Kidney glomerular epithelial cell (primary cell): ENCODE data around the gene ZNF747.
"Not testable (repeated sequence)": the region's sequence is repeated elsewhere in the genome, so short reads cannot be mapped to it uniquely, and the experiment has no call there.

Experiments
- DNase-seq: peaks from one replicate; lab custom pipeline; 2025; lab: John Stamatoyannopoulos, UW

ZNF747 gene

DNA sequence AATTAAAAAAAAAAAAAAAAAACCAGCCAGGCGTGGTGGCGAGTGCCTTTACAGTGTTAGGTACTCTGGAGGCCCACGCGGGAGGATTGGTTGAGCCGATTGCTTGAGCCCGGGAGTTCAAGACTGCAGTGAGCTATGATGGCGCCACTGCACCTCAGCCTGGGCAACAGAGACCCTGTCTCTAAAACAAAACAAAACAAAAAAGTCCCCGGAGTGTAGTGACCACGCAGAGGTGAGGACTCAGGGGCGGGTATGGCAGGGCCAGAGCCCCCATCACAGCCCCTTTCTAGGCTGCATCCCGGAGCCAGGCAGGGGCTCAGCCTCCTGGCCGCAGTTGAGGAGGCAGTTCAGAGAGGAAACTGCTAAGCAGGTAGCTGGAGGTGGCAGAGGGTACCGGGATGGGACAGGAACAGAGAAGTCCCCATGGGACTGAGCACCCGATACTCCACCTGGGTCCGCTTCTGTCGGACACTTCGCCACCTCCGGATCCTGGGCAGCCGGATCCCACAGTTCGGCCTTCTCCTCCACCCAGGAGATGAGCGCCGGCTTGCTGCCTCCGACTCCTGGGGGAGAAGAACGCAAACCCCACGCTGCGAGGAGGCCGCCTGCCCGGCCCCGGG lies 800 bp downstream of the ZNF747 start:
- no peak for DNase-seq

DNA sequence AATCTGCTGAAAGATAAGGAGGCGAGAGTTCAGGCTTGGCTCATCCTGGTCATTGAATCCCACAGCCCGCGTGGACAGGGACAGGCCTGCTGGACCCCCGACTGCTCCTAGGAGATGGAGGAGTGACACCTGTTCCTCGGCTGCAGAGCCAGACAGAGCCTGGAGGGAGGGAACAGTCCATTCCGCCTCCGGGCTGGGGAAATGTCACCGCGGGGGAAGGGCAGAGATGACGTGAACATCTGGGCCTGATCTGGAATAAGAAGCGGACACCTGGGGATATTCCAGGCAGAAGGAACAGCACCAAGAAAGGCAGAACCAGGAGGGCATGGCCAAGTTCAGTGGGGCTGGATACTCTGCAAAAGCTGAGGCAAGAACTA lies 1.5 kb downstream of the ZNF747 start:
- DNase-seq, result no peak

DNA sequence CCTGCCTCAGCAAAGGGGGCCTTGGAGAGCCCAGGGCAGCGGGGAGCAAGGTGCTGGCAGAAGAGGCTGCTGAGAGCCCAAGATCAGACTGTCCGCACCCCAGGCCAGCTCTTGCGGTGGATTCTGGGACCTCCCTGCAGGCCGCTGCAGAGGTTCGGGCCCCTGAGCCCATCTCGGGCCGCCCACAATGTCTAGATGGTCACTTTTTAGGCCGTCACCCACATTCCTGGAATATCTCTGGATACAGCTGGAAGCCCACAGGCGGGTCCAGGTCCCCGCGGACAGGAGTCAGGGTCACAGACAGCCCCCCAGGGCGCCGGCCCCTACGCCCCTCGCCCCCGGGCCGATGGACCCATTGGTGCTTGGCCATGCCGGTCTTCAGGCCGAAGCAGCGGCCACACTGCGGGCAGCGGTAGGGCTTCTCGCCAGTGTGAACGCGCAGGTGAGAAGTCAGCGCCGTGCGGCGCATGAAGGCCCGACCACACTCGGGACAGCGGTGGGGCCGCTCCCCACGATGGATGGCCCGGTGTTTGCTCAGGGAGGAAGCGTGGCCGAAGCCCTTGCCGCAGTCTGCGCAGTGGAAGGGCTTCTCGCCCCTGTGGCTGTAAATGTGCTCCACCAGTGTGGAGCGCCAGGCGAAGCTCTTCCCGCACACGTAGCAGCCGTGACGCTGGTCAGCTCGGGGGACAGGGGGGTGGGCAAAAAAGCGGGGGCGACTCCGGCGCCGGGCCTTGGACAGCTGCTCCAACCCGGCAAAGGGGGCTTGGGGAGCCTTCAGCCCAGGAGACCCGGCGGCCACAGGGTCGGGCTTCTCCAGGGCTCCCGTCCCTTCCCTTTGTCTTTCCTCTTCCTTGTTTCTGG lies 2.1 kb downstream of the ZNF747 start:
- DNase-seq, result no peak

DNA sequence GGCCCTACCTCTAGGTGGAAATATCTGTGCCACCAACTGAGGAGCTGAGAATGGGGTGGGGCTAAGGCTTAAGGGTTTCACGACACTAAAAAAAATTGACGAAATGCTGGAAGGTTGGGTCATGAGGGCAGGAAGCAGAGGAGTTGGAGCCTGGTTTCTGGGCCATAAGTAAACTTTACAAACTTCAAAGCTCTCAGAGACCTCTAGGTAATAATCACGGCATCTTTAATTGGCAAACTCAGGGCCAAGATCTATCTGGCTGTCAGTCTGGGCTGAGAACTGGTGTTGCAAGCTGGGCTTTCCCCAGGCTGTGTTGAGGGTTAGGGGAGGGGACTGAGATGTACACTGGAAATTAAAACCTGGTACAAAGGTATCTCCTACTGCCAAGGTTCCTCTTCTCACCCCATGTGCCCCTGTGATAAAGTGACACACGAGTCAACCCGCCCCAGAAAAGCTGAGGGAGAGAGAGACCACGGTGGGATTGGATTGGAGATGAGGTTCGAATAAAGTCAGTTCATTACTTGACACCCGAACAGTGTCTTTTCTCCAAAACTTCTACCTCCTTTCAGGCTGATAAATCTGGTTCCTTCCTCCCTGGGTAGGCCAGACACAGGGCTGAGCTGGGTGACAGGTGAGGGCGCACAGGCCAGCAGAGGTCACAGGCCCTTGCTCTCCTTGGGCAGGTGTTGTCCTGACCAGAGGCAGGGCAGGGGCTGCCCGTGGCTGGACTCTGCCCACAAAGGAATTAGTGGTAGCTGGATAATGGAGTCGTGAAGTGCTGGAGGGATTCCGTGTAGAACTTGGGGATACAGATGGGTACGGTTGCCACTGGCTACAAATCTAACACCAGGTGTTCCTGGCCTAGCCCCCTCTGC lies 4.3 kb downstream of the ZNF747 start:
- no peak for DNase-seq

DNA sequence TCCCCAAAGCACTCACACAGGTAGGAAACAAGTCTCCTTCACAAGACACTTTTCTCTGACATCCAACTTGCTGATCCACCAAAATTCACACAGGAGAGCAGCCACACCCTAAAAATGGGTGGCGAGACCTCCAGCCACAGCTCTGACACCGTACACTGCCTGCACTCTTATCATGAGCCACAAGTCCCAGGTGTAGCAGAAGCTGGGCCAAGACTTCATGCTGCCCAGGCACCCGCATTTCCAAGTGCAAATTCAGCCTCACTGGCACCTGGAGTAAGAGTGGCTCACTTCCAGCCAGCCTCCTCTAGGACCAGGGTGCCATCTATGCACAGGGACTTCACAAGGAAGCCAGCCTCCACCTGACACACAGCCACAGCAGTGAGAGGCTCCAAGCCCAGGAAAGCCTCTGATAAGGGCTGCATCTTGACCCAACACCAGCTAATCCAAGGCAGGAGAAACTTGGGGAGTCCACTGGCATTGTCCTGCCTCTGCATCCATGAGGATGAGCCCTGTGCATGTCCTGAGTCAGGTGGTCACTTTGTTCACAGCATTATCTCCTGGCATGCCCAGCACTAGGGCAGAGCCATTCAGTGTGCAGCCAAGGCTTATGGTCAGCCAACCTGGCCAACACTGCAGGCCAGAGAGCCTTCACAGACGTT lies 5.7 kb downstream of the ZNF747 start:
- DNase-seq, result no peak

DNA sequence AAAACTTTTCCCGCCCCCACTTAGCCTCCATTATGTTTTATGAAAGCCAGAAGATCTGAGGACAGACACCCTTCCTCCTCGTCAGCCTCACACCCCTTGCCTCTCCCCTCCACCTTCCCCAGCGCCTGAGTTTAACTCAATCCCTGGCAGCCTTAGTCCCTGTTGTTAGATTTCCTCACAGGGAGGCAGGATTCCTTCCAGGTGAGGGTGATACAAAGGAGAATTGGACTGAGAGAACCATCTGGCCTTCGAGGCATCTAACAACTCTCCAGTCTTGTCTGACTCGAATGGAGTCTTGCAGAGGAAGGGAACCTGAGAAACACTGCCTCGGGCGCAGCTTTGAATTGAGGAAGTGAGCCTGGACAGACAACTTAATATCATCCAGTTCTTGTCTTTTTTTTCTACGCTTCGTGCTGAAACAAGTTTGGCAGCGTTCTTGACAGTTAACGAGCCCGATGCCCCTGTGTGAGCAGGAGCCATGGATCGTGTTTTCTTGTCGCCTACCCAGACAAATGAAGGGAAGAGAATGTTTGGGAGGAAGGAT lies 7.0 kb downstream of the ZNF747 start:
- DNase-seq, result no peak

DNA sequence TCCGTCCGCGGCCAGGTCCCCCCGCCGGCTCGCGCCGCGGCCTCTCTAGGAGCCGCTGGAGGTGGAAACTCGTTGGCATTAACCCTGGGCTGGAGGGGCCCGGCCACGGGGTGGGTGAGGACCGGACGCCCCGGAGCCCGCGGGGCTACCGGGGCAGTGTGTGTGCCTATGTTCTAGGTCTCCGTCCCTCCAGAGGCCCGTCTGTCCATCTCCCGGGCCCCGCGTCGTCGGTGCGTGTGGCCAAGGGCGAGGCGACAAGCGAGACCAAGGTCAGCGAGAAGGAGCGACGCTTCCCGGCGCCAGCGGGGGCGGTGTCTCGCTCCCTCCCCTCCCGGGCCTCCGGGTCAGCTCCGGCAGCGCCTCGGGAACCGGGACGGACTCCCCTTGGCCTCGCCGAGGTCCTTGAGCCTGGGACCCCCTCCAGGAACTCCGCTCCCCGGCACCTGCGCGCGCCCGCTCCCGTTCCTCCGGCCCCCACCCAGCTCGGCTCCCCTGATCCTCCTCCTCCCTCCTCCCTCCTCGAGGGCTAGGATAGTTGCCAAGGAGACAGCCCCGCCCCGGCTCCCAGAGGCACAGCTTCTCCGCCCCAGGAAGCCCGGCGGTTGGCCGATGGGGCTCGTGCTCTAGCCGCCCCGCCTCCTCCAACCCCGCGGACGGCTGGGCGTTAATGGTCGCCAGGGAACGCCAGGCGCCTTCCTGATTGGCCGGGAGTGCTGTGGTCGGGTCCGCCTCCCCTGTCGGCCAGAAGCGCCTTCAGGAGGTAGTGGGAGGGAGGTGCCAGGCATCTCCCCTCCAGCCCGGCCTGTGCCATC lies 7.6 kb downstream of the ZNF747 start:
- peak; percentile 87 for DNase-seq

DNA sequence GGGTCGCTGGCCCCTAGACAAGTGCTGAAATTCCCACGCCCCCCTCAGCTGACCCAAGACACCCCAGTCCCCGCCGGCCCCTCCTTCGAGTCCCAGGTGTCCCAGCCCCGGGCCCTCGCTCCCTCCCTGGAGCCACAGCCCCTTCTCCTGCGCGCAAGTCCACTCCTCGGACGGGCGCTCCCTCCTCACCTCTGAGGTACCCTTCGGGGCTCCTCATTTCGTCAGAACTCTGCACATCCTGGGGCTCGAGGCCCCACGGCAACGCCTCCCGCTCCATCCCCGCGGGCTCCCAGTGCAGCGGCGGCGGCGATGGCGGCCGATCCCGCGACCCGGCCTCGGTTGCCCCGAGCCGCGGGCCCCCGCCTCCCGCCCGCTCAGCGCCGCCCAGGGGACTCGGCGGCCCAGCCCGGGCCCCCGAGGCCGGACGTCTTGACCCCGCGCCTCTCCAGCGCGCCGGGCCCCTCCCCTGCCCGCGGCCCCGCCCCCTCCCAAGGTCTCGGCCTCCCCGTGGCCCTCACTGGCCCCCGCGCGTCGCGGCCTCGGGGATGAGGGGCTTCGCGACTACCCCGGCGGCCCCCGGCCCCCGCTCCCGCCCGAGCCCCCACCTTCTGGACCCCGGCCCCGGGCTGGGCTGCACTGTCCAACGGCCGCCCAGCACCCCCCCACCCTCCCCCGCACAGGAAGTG lies 8.4 kb downstream of the ZNF747 start, which contains the start of gene ZNF768:
TSS of gene ZNF768 (minus strand) at position 430 of the 686 bp plus-strand sequence. CDS start at position 277, 153 bp downstream.
- no peak for DNase-seq

DNA sequence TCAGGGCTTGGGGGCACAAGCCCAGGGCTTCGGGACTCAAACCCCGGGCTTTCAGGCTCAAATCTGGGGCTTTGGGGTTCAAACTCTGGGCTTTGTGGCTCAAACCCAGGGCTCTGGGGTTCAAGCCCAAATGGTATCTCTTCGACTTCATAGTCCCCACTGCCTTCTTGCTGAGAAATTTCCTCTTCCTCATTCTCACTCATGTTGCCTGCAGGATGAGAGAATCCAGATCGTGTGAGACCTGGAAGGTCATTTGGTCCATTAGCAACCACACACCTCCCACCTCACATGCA lies 8.9 kb downstream of the ZNF747 start:
- no peak for DNase-seq

DNA sequence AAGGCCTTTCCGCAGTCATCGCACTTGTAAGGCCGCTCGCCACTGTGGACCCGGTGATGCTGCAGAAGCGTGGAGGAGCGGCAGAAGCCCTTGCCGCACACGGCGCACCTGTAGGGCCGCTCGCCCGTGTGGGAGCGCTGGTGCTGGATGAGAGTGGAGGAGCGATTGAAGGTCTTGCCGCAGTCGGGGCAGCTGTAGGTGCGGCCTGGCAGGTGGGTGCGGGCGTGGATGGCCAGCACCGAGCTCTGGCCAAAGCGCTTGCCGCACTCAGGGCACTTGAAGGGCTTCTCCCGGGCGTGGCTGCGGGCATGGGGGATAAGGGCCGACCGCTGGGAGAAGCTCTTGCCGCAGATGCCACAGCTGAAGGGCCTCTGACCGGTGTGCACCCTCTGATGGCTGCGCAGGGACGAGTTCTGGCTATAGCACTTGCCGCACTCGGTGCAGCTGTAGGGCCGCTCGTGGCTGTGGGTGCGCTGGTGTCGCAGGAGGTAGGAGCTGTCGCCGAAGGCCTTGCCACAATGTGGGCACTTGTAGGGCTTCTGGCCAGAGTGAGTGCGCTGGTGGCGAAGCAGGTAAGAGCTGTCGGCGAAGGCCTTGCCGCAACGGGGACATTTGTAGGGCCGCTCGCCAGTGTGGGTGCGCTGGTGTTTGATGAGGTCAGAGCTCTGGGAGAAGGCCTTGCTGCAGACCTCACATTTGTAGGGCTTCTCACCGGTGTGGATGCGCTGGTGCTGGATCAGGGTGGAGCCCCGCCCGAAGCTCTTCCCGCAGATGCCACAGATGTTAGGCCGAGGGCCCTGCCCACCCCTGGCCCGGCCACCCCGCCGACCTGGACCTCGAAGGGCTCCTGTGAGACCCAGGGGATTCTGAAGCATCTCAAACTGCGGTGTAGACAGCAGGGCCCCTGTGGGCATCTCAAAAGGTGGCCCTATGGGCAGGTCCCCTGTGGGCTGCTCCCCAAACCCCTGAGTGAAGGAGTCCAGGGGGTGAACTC lies 9.8 kb downstream of the ZNF747 start:
- no peak for DNase-seq

DNA sequence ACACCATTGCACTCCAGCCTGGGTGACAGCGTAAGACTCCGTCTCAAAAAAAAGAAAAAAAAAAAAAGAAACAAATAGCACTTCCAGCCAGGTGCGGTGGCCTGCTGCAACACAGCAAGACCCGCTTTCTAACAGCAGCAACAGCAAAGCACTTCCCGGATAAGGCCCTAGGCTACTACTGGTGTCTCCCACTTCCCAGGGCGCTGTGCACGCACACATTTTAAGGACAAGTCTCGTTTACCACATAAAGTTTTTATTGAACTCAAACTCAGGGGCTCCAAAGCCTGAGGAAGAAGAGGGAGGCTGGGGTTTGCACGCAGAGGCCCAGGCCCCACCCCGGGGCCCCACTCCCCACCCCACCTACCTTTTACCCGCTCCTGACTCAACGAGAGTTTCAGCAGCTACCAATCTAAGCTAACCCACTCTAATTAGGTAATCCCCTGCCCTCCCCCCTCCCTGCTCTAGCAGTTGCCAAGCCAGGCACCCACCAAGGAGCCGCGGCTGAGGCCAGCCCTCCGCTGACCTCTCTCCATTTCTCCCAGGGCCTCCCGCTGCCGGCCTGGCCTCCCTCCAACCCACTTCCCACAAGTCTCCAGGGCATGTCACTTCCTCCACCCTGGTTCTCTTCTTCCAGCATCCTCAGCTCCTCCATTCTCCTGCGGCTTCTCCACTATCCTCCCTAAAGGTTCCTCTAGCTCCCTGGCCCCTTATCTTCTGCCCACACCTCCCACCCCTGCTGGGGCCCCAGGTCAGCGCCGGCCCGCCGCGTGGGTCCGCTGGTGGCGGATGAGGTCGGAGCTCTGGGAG lies 10.7 kb downstream of the ZNF747 start:
- DNase-seq, result no peak

DNA sequence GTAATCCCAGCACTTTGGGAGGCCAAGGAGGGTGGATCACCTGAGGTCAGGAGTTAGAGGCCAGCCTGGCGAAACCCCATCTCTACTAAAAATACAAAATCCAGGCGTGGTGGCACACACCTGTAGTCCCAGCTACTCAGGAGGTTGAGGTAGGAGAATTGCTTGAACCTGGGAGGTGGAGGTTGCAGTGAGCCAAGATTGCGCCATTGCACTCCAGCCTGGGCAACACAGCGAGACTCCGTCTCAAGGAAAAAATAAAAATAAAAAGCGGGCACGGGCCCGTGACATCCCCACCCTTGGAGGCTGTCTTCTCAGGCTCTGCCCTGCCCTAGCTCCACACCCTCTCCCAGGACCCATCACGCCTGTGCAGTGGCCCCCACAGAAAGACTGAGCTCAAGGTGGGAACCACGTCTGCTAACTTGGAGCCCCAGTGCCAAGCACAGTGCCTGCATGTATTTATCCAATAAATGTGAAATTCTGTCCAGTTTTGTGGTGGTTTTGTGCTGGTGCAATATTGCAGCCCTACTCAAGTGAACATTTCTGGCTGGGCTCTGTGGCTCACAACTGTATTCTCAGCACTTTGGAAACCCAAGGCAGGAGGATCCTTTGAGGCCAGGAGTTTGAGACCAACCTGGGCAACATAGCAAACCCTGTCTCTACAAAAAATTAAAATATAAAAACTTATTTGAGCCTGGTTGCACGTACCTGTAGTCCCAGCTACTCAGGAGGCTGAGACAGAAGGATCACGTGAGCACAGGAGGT lies 11.8 kb downstream of the ZNF747 start:
- DNase-seq, result not testable (repeated sequence)

DNA sequence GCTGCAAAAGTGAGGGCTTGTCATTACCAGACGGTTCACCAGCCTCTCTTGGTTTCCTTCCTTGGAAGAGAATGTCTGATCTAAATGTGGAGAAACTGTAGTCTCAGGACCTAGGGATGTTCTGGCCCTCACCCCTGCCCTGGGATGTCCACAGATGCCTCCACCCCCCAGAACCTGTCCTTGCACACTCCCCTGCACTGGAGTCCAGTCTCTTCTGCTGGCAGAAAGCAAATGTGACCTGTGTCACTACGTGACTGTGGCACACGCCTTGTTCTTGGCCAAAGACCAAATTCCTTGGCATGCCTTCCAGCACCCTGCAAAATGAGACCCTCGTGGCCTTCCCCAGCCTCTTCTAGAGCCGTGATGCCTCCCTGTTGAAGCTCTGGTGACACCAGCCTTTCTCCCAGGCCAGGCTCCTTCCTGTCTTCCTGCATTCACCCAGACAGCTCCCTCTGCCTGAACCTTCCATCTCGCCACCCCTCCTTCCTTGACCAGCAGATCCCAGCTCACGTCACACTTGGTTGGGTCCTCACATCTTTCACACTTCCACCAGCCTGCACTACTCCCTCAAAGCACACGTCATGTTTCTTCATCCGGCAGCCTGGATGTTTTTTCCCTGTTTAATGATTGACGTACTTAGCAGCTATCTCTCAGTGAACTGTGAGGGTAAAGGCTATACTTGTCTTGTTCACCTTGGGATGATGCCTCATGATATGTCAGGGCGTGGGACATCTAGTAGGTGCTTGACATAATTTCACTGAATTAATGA lies 12.6 kb downstream of the ZNF747 start:
- DNase-seq, result peak; percentile 90

DNA sequence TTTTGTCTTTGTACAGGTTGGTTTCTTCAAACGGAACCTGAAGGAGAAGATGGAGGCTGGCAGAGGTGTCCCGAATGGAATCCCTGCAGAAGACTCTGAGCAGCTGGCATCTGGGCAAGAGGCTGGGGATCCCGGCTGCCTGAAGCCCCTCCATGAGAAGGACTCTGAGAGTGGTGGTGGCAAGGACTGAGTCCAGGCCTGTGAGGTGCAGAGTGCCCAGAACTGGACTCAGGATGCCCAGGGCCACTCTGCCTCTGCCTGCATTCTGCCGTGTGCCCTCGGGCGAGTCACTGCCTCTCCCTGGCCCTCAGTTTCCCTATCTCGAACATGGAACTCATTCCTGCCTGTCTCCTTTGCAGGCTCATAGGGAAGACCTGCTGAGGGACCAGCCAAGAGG lies 13.2 kb downstream of the ZNF747 start:
- DNase-seq, result no peak

DNA sequence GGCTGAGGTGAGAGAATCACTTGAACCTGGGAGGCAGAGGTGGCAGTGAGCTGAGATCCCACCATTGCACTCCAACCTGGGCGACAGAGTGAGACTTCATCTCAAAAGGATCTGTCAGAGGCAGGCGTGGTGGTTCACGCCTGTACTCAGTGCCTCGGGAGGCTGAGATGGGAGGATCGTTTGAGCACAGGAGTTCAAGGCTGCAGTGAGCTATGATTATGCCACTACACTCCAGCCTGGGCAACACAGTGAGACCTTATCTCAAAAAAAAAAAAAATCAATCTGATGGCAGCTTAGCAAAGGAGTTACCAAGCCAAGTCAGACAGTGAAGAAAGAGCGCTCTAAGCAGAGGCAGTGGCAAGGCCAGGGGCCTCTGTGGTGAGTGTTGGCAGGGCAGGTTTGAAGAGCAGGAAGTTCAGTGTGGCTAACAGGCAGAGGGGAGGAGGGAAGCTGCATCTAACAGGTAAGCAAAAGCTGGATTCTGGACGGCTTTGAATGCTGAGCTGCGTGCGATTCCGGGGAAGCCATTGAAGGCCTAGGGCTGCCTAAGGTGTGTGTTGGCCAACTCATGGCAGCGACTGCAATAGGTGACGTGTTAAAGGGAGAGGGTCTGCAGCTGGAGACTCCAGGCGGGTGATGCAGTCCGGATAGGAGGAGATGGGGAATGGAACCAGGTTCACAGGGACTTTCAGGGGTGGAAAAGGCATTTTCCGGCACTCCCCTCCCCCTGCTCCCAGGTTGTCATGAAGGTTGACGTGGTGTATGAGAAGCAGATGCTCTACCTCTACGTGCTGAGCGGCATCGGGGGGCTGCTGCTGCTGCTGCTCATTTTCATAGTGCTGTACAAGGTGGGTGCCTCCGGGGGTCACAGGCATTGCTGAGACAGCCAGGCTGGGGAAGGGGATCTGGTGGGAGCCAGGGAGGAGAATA lies 15.3 kb downstream of the ZNF747 start:
- no peak for DNase-seq

DNA sequence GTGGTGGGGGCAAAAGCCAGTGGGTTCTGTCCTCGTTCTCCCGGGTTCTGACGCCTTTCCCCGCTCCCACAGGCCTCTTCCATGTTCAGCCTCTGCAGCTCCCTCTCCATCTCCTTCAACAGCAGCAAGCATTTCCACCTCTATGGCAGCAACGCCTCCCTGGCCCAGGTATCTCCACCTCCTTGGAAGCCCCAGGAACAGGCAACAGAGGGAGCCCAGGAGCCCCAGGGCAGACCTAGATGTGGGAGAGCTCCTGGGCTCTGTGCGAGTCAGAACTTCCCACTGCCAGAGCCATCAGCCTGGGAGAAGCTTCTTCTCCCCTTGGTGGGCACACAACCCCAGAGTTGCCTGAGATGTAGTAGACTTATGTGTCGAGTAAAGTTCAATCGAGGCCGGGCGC lies 16.1 kb downstream of the ZNF747 start:
- no peak for DNase-seq
